ENCODE data around the gene KLHL8. TPM values are rescaled to one million over a fixed set of nuclear protein-coding genes. Genes with fewer than 3 reads are reported as not detected.

Gene KLHL8
- total RNA-seq, 1 donor from 2014 or later, result 11.5 TPM

- H3K9me3 Mint-ChIP-seq (ENCODE audit: unreplicated experiment), result peaks cover 5% of the 10 kb centered on the region
- no peaks in the 10 kb centered on the region for H3K36me3 Mint-ChIP-seq (ENCODE audit: unreplicated experiment)
- H3K27me3 Mint-ChIP-seq (ENCODE audit: unreplicated experiment), result peaks cover 7% of the 10 kb centered on the region
- H3K27ac Mint-ChIP-seq (ENCODE audit: unreplicated experiment), result no peak overlapping the region
- no peaks in the 10 kb centered on the region for H3K4me1 Mint-ChIP-seq (ENCODE audit: unreplicated experiment)
- no peak for DNase-seq (ENCODE audit: extremely low spot score, unreplicated experiment)
- no peak for TF ChIP-seq CTCF (IDR thresholded peaks at IDR 0.05)
- no peak overlapping the region for H3K4me3 Mint-ChIP-seq (ENCODE audit: unreplicated experiment)
These were observed 29.9 kb upstream of the KLHL8 start for GRCh38 chr4:87250294-87250693.

GRCh38 chr4:87249332-87250019 is 29.1 kb upstream of the KLHL8 start:
- no peak for TF ChIP-seq CTCF (IDR thresholded peaks at IDR 0.05)

GRCh38 chr4:87243426-87244053 is 23.1 kb upstream of the KLHL8 start:
- no peak for TF ChIP-seq CTCF (IDR thresholded peaks at IDR 0.05)
- Mint-ChIP-seq H3K36me3 (ENCODE audit: unreplicated experiment) (peaks cover 12% of the 10 kb centered on the region), H3K27me3 (ENCODE audit: unreplicated experiment) (peaks cover 12% of the 10 kb centered on the region), H3K27ac (ENCODE audit: unreplicated experiment) (no peak overlapping the region), H3K9me3 (ENCODE audit: unreplicated experiment) (peaks cover 27% of the 10 kb centered on the region), H3K4me1 (ENCODE audit: unreplicated experiment) (no peaks in the 10 kb centered on the region), H3K4me3 (ENCODE audit: unreplicated experiment) (no peak overlapping the region)
- DNase-seq (ENCODE audit: extremely low spot score, unreplicated experiment), result no peak

More at GRCh38 chr4:87249332-87250019, 29.1 kb upstream of the KLHL8 start:
- no peak overlapping the region for H3K4me3 Mint-ChIP-seq (ENCODE audit: unreplicated experiment)
- H3K27ac Mint-ChIP-seq (ENCODE audit: unreplicated experiment), result no peak overlapping the region
- H3K9me3 Mint-ChIP-seq (ENCODE audit: unreplicated experiment), result peaks cover 9% of the 10 kb centered on the region
- DNase-seq (ENCODE audit: extremely low spot score, unreplicated experiment), result no peak
- peaks cover 2% of the 10 kb centered on the region for H3K36me3 Mint-ChIP-seq (ENCODE audit: unreplicated experiment)
- peaks cover 7% of the 10 kb centered on the region for H3K27me3 Mint-ChIP-seq (ENCODE audit: unreplicated experiment)
- H3K4me1 Mint-ChIP-seq (ENCODE audit: unreplicated experiment), result no peaks in the 10 kb centered on the region

GRCh38 chr4:87241336-87241735 is 20.9 kb upstream of the KLHL8 start:
- no peak overlapping the region for H3K4me3 Mint-ChIP-seq (ENCODE audit: unreplicated experiment)
- H3K4me1 Mint-ChIP-seq (ENCODE audit: unreplicated experiment), result no peaks in the 10 kb centered on the region
- H3K36me3 Mint-ChIP-seq (ENCODE audit: unreplicated experiment), result peaks cover 12% of the 10 kb centered on the region
- no peak overlapping the region for H3K27ac Mint-ChIP-seq (ENCODE audit: unreplicated experiment)
- H3K9me3 Mint-ChIP-seq (ENCODE audit: unreplicated experiment), result peaks cover 23% of the 10 kb centered on the region
- TF ChIP-seq CTCF (IDR thresholded peaks at IDR 0.05), result no peak
- H3K27me3 Mint-ChIP-seq (ENCODE audit: unreplicated experiment), result peaks cover 6% of the 10 kb centered on the region
- no peak for DNase-seq (ENCODE audit: extremely low spot score, unreplicated experiment)

- H3K4me3 Mint-ChIP-seq (ENCODE audit: unreplicated experiment), result no peak overlapping the region
- TF ChIP-seq CTCF (IDR thresholded peaks at IDR 0.05), result no peak
- H3K9me3 Mint-ChIP-seq (ENCODE audit: unreplicated experiment), result peaks cover 23% of the 10 kb centered on the region
- H3K4me1 Mint-ChIP-seq (ENCODE audit: unreplicated experiment), result peaks cover 3% of the 10 kb centered on the region
- no peak overlapping the region for H3K27ac Mint-ChIP-seq (ENCODE audit: unreplicated experiment)
- peaks cover 5% of the 10 kb centered on the region for H3K27me3 Mint-ChIP-seq (ENCODE audit: unreplicated experiment)
- no peak for DNase-seq (ENCODE audit: extremely low spot score, unreplicated experiment)
- peaks cover 12% of the 10 kb centered on the region for H3K36me3 Mint-ChIP-seq (ENCODE audit: unreplicated experiment)
These were observed 19.9 kb upstream of the KLHL8 start for GRCh38 chr4:87240341-87240740.
